Fibroblast of mammary gland (primary cell): Measurements from ENCODE around the gene ERC1.
A peak's percentile ranks its signal among the peaks of the same experiment; 100 is the strongest.

Source experiments
- DNase-seq: peaks from one replicate; pipeline ENCODE4 v3.0.0-alpha.2; 2010; ENCODE audit warnings: low read depth
- H3K4me3 ChIP-seq: 2 replicates; pipeline ENCODE4 v1.5.1; 2011; ENCODE audit warnings: low read depth, mild to moderate bottlenecking, low read length, moderate library complexity; ENCODE audit not compliant: control insufficient read depth
- CTCF ChIP-seq: conservative IDR thresholded peaks from 2 replicates; pipeline ENCODE4 v1.5.1; 2011; ENCODE audit warnings: low read depth, low read length, inconsistent platforms; ENCODE audit not compliant: control insufficient read depth, insufficient read depth

The ERC1 gene

DNA sequence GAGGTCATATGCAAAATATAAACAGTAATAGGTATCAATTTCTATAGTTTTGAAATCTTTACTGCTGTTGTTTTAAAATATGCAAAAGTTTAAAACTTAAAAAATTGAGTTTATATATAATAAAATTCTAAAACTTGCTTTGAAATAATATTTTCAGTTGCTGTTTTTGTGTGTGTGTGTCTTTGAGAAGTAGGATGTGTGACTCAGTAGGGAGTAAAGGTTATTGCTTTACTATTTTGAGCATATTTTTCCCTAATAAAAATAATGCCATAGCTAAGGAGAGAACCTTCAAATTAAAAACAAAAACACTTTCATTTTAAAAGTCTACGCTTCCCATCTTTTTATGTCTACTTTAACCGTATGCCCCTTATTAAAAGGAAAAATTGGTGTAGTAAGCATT is 365.3 kb downstream of the ERC1 start:
- DNase-seq = no peak
- TF ChIP-seq CTCF = no peak
- no peak overlapping the region for H3K4me3 ChIP-seq

DNA sequence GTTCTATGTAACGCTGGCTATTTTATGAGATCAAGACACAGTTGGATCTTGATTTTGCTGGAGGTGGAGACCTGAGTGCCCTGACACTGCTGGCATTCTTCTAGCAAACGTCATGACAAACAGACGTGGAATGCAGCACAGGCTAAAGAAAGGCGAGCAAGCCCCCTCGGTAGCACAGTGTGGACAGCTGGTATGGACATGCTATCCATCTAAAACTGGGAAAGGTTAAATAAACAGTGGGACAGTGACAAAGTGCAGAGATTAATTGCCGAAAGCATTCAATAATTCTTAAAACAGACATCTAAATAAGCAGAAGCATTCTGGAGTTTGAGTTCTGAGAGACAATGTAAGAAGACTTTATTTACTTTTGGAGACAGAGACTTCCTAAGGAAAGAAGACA is 366.1 kb downstream of the ERC1 start:
- DNase-seq = no peak
- no peak overlapping the region for H3K4me3 ChIP-seq
- TF ChIP-seq CTCF = no peak

DNA sequence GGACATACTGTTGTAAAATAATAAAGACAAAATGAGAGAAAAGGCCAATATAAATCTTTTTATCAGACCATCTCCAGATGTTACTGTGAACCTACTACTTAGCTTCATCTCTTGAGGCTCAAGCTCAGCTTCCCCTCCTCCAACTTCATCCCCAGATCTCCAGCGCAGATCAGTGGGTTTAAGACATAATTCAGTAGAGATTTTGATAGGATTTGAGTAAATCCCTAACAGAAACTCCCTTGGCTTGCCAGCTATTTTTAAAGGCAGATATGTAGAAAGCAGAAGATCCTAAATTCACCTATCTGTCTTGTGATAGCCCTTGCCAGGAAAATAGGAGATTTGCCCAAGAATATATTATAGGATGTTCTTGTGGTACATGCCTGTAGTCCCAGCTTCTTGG is 366.7 kb downstream of the ERC1 start:
- no peak for DNase-seq
- TF ChIP-seq CTCF = no peak
- no peak overlapping the region for H3K4me3 ChIP-seq

- DNase-seq = peak; percentile 43
- no peak for TF ChIP-seq CTCF
- no peak overlapping the region for H3K4me3 ChIP-seq
Measured at GRCh38 chr12:1360441-1361210, 369.6 kb downstream of the ERC1 start.

DNA sequence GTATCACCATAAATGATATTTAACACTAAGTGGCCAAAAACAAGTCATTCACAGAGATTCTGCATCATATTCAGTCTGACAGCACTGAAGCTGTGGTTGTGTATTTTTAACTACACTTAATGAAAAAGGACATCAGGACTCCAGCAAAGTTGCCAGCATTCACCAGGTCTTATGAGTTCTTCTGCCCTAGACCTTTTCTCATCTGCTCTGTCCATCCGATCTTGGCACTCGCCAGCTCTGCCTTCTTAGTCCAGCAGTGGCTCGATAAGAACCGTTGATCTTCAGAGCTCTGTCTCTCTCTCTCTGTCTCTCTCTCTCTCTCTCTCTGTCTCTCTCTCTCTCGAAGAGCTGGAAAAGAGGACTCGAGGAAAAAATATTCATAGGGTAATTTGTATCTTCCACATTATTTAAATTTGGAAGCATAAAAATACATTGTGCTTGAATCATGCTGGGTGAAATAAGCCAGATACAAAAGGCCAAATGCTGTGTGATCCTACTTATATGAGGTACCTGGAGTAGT is 371.2 kb downstream of the ERC1 start:
- H3K4me3 ChIP-seq = no peak overlapping the region
- TF ChIP-seq CTCF = no peak
- no peak for DNase-seq

DNA sequence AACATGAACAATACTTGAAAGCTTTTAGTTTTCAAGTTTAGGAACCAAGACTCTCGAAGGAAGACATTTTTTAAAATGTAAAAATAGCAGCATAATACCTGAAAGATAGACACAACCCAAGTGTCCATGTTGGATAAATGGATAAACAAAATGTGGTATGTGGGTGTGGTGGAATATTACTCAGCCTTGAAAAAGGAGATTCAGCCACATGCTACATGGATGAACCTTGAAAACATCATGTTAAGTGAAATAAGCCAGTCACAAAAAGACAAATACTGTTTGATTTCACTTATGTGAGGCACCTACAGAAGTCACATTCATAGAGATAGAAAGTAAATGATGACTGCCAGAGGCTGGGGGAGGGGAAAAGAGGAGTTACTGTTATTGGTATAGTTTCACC is 374.7 kb downstream of the ERC1 start:
- no peak overlapping the region for H3K4me3 ChIP-seq
- no peak for DNase-seq
- no peak for TF ChIP-seq CTCF
